Thyroid gland (tissue), 4 donors: Measurements from ENCODE around the gene BTBD2.

Experiments
- CTCF ChIP-seq, 6 experiments: fragments of 200-600 bp in 3 of 6; fragments of 450-650 bp in 3 of 6; sonication (generic) in 3 of 6; IDR thresholded peaks; one replicate each; pipeline ENCODE4 v1.5.1; 2016 to 2019; ENCODE audit warnings: antibody characterized with exemption in 6 of 6, mild to moderate bottlenecking in 2 of 6, inconsistent platforms in 1 of 6, moderate library complexity in 1 of 6
- POLR2A ChIP-seq, 2 donors: fragments of 450-650 bp; IDR thresholded peaks; one replicate each; pipeline ENCODE4 v1.6.1; 2017; ENCODE audit warnings: antibody characterized with exemption in 2 of 2, mild to moderate bottlenecking in 2 of 2, moderate library complexity in 1 of 2

- TF ChIP-seq CTCF (IDR thresholded peaks at IDR 0.05) (no peak), POLR2A (IDR thresholded peaks at IDR 0.05) (no peak)
Measured at GRCh38 chr19:2040647-2041432, 25.3 kb upstream of the BTBD2 start.
